Motor neuron (in vitro differentiated cells): ENCODE results near the gene KCNC4. TPM values are rescaled to one million over a fixed set of nuclear protein-coding genes. Genes with fewer than 3 reads are reported as not detected.

ENCODE experiments used
- ATAC-seq, 8 experiments: fragments of 200-7000 bp; cut with Tn5 transposase; replicated peaks in 6 of 8; 2 replicates each; pipeline ENCODE4 v1.8.0; 2021; ENCODE audit warnings: mild to moderate bottlenecking in 8 of 8, moderate library complexity in 8 of 8
- H3K27ac ChIP-seq, 2 donors: fragments of 250-450 bp; sonication (Bioruptor Pico); 2 replicates each; pipeline ENCODE4 v1.9.0; 2021; ENCODE audit warnings: antibody characterized with exemption in 2 of 2, mild to moderate bottlenecking in 2 of 2, moderate library complexity in 1 of 2
- H3K4me1 ChIP-seq, 2 donors: fragments of 250-450 bp; sonication (Bioruptor Pico); replicated peaks in 1 of 2; 2 replicates each; pipeline ENCODE4 v1.6.1; 2021; ENCODE audit warnings: antibody characterized with exemption in 2 of 2, mild to moderate bottlenecking in 2 of 2, moderate library complexity in 1 of 2
- H3K4me3 ChIP-seq, 5 donors: fragments of 250-450 bp; sonication (Bioruptor Pico); 2 replicates each; pipeline ENCODE4 v1.9.0; 2021; ENCODE audit warnings: antibody characterized with exemption in 5 of 5, mild to moderate bottlenecking in 5 of 5, moderate library complexity in 4 of 5
- WGBS, 10 experiments: fragments of 450-650 bp; shearing (Covaris generic); methylation state at CpG; one replicate each; pipeline ENCODE4 v1.0.0; 2022; 5-methylcytosine and 5-hydroxymethylcytosine counted together
- in situ Hi-C, 9 experiments: fragments of 400-800 bp; cut with MboI; loops; one replicate each; pipeline ENCODE4 v1.15.0; 2021; ENCODE audit warnings: low sequenced_read_pairs in 9 of 9, low pct_unique_long_range_greater_than_20kb in 2 of 9; ENCODE audit not compliant: unreplicated experiment in 9 of 9
- total RNA-seq, 8 experiments: library from RNA; unstranded; fragments of 300-600 nt; gene quantifications; 2 replicates each; pipeline versions ENCODE4 v1.2.3 to v1.2.4, GENCODE V29; 2022

The KCNC4 gene
- total RNA-seq, 8 experiments from 2014 or later, result 0.56 to 8.1 (median 4.5) TPM

GRCh38 chr1:110195196-110195595 is 14.9 kb upstream of the KCNC4 start:
- no peak overlapping the region for H3K27ac ChIP-seq
- H3K4me3 ChIP-seq, result no peak overlapping the region
- H3K4me1 ChIP-seq, result peaks cover 0 to 5% of the 10 kb centered on the region in 2 donors
- no peak for ATAC-seq
- in situ Hi-C loops, result no loop called here
- WGBS, 10 experiments, result 88 to 100% (median 100%) methylated on average over 1 to 5 of the region's 10 CpGs; no CpG with 5 or more reads in 5 of the 10 experiments

- peak; percentile 85 to 98 (median 88) for ATAC-seq
- Histone ChIP-seq H3K4me3 (no peak overlapping the region), H3K4me1 (peaks cover 0 to 5% of the 10 kb centered on the region in 2 donors), H3K27ac (no peak overlapping the region)
- WGBS, 10 experiments, result 0 to 75% (median 38%) methylated on average over 1 to 10 of the region's 12 CpGs; no CpG with 5 or more reads in 1 of the 10 experiments
- in situ Hi-C loops, result no loop called here
Measured at GRCh38 chr1:110196917-110197765, 13.0 kb upstream of the KCNC4 start.

- H3K27ac ChIP-seq, result no peak overlapping the region
- ATAC-seq, result no peak
- peaks cover 0 to 5% of the 10 kb centered on the region in 2 donors for H3K4me1 ChIP-seq
- 65 to 91% (median 83%) methylated on average over 1 to 12 of the region's 23 CpGs; no CpG with 5 or more reads in 3 of the 10 experiments for WGBS, 10 experiments
- in situ Hi-C loops, result no loop called here
- H3K4me3 ChIP-seq, result no peak overlapping the region
Measured at GRCh38 chr1:110197905-110198629, 12.0 kb upstream of the KCNC4 start.

- WGBS, 10 experiments, result 60 to 84% methylated on average over 2 of the region's 2 CpGs; no CpG with 5 or more reads in 8 of the 10 experiments
Measured at GRCh38 chr1:110198746-110199145, 11.4 kb upstream of the KCNC4 start.

GRCh38 chr1:110200190-110200589 is 9.9 kb upstream of the KCNC4 start:
- no peak overlapping the region for H3K4me3 ChIP-seq
- in situ Hi-C loops, result loop anchor here (10.0 to 25.0 kb wide), 6 partner anchors 112 to 295 kb away; partner anchors contain the start of gene PROK1 (in 6 of the 9)
- no peak for ATAC-seq
- peaks cover 0 to 5% of the 10 kb centered on the region in 2 donors for H3K4me1 ChIP-seq
- H3K27ac ChIP-seq, result no peak overlapping the region
- WGBS, 10 experiments, result 0 to 59% (median 41%) methylated on average over 1 to 2 of the region's 2 CpGs; no CpG with 5 or more reads in 7 of the 10 experiments

More at GRCh38 chr1:110198746-110199145, 11.4 kb upstream of the KCNC4 start:
- H3K27ac ChIP-seq, result no peak overlapping the region
- no peak overlapping the region for H3K4me3 ChIP-seq
- peaks cover 0 to 5% of the 10 kb centered on the region in 2 donors for H3K4me1 ChIP-seq
- ATAC-seq, result no peak
- in situ Hi-C loops, result no loop called here

GRCh38 chr1:110200666-110201065 is 9.4 kb upstream of the KCNC4 start:
- in situ Hi-C loops, result loop anchor here (10.0 to 25.0 kb wide), 6 partner anchors 112 to 294 kb away; partner anchors contain the start of gene PROK1 (in 6 of the 9)
- WGBS, 10 experiments, result 60 to 100% (median 83%) methylated on average over 1 to 12 of the region's 14 CpGs; no CpG with 5 or more reads in 5 of the 10 experiments

GRCh38 chr1:110201157-110201825 is 8.8 kb upstream of the KCNC4 start:
- in situ Hi-C loops, result loop anchor here (10.0 to 25.0 kb wide), 6 partner anchors 111 to 294 kb away; partner anchors contain the start of gene PROK1 (in 6 of the 9)
- H3K4me1 ChIP-seq, result peaks cover 0 to 5% of the 10 kb centered on the region in 2 donors
- 40 to 100% (median 83%) methylated on average over 1 to 8 of the region's 10 CpGs; no CpG with 5 or more reads in 4 of the 10 experiments for WGBS, 10 experiments
- no peak overlapping the region for H3K4me3 ChIP-seq
- ATAC-seq, result no peak
- H3K27ac ChIP-seq, result no peak overlapping the region

More at GRCh38 chr1:110200666-110201065, 9.4 kb upstream of the KCNC4 start:
- peak in 2 of 8 experiments; percentile 19 to 24 for ATAC-seq
- Histone ChIP-seq H3K4me3 (no peak overlapping the region), H3K4me1 (peaks cover 0 to 5% of the 10 kb centered on the region in 2 donors), H3K27ac (no peak overlapping the region)

- ATAC-seq, result peak; percentile 42 to 83 (median 50)
Measured at GRCh38 chr1:110203021-110203661, 7.0 kb upstream of the KCNC4 start.

GRCh38 chr1:110205156-110205555 is 5.0 kb upstream of the KCNC4 start:
- in situ Hi-C loops, result loop anchor here (5.0 to 25.0 kb wide), 7 partner anchors 107 to 290 kb away; partner anchors contain the start of gene PROK1 (in 6 of the 9)
- no peak overlapping the region for H3K4me3 ChIP-seq
- WGBS, 10 experiments, result 60 to 82% (median 73%) methylated on average over 2 to 4 of the region's 4 CpGs; no CpG with 5 or more reads in 5 of the 10 experiments
- H3K4me1 ChIP-seq, result peaks cover 10 to 13% of the 10 kb centered on the region in 2 donors
- ATAC-seq, result no peak
- no peak overlapping the region for H3K27ac ChIP-seq

More at GRCh38 chr1:110203021-110203661, 7.0 kb upstream of the KCNC4 start:
- Histone ChIP-seq H3K4me3 (no peak overlapping the region), H3K27ac (no peak overlapping the region), H3K4me1 (peaks cover 5 to 6% of the 10 kb centered on the region in 2 donors)
- in situ Hi-C loops, result loop anchor here (10.0 to 25.0 kb wide), 6 partner anchors 109 to 292 kb away; partner anchors contain the start of gene PROK1 (in 6 of the 9)
- WGBS, 10 experiments, result 17 to 80% (median 45%) methylated on average over 1 to 6 of the region's 6 CpGs; no CpG with 5 or more reads in 1 of the 10 experiments

GRCh38 chr1:110205591-110206155 is 4.4 kb upstream of the KCNC4 start:
- H3K4me1 ChIP-seq, result peaks cover 10 to 13% of the 10 kb centered on the region in 2 donors
- no peak for ATAC-seq
- H3K4me3 ChIP-seq, result no peak overlapping the region
- in situ Hi-C loops, result loop anchor here (5.0 to 25.0 kb wide), 7 partner anchors 107 to 289 kb away; partner anchors contain the start of gene PROK1 (in 6 of the 9)
- no peak overlapping the region for H3K27ac ChIP-seq
- 20 to 100% (median 89%) methylated on average over 1 to 6 of the region's 6 CpGs; no CpG with 5 or more reads in 1 of the 10 experiments for WGBS, 10 experiments

- H3K4me1 ChIP-seq, result peaks cover 10 to 13% of the 10 kb centered on the region in 2 donors
- in situ Hi-C loops, result loop anchor here (5.0 to 25.0 kb wide), 7 partner anchors 106 to 288 kb away; partner anchors contain the start of gene PROK1 (in 6 of the 9)
- H3K4me3 ChIP-seq, result no peak overlapping the region
- WGBS, 10 experiments, result 66 to 100% (median 86%) methylated on average over 1 to 8 of the region's 11 CpGs; no CpG with 5 or more reads in 4 of the 10 experiments
- ATAC-seq, result no peak
- no peak overlapping the region for H3K27ac ChIP-seq
Measured at GRCh38 chr1:110206261-110206920, 3.7 kb upstream of the KCNC4 start.
